ENCODE measurements around the gene NCF2. TPM values are rescaled to one million over a fixed set of nuclear protein-coding genes. Genes with fewer than 3 reads are reported as not detected.

NCF2 gene
- total and polyA plus RNA-seq, 4 experiments from 2014 or later = 2.0 to 6.9 (median 5.9) TPM

DNA sequence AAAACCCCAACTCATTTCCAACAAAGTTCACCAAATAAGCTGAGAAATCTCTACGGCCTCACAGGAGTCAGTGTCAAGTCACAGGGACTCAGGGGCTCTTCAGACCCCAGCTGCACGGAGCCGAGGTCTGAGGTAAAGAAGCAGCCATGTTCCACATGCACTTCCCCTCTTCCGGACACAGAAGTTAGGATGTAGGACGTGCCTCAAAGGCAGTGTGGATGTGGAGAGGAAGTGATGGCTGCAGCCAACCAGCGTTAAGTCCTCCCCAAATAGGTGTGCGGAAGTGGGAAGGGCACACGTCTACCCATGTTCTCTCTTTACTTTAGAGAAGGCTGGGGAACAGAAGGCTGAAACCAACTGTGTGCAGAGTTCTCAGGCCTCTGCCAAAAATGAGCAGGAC lies 14.6 kb upstream of the NCF2 start:
- POLR2A ChIA-PET (ENCODE audit: partially characterized antibody) = no interaction called here
- H3K27ac ChIP-seq (ENCODE audit: low read depth, low read length) = no peak overlapping the region
- no peaks in the 10 kb centered on the region for H3K9me3 Mint-ChIP-seq

DNA sequence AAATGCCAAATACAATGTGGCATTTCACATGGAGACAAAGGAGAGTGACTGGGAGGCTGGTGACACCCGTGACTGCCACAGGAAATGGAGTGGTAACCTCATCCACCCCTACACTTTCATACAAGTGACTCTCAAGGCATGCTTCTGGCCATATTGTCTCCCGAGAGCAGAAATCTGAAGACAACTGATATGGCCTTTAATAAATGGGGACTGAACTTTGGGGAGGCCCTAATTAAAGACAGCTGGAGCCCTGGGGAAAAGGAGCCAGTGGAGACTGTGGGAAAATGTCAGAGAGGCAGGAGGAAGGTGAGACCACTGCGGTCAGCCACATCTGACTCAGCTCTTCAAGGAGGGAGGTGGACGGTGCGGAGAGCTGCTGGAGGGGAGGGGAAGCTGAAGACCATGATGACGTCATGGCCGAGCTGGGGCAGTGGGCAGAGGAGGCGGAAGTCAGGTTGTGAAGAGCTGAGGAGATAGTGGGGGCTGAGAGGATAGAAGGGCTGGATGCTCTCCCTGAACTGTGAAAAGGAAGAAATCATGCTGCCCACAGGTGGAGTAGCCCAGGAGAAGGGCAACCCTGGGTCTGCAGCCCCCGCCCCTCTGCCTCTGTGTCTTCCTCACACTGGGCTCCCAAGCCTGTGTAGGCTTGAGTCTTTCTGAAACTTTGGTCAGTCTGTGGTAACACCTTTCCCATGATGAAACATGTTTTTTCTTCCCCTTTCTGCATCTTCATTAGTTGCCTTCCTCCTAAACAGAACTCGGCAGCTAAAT lies 14.0 kb upstream of the NCF2 start:
- Mint-ChIP-seq H3K36me3 (no peaks in the 10 kb centered on the region), H3K4me1 (no peaks in the 10 kb centered on the region), H3K4me3 (no peak overlapping the region), H3K9me3 (no peaks in the 10 kb centered on the region), H3K27me3 (peaks cover 0 to 2% of the 10 kb centered on the region in 2 donors), H3K27ac (no peak overlapping the region)
- no peaks in the 10 kb centered on the region for H3K36me3 ChIP-seq (ENCODE audit: insufficient read depth, low read length)
- ChIA-PET POLR2A (ENCODE audit: partially characterized antibody) (no interaction called here), CTCF (ENCODE audit: partially characterized antibody) (no interaction called here)
- H3K4me1 ChIP-seq (ENCODE audit: insufficient read depth, low read length) = no peaks in the 10 kb centered on the region
- no peak overlapping the region for H3K27ac ChIP-seq (ENCODE audit: low read depth, low read length)
- DNase-seq = no peak
- intact Hi-C loops (cut with micrococcal nuclease) = no loop called here
- H3K4me3 ChIP-seq (ENCODE audit: low read length in 2 of 2) = no peak overlapping the region
- no peaks in the 10 kb centered on the region for H3K9me3 ChIP-seq (ENCODE audit: control insufficient read depth in 1 of 2, low read length in 2 of 2)
- H3K27me3 ChIP-seq (ENCODE audit: insufficient read depth, low read length) = no peaks in the 10 kb centered on the region

More for the DNA sequence above, 14.6 kb upstream of the NCF2 start:
- Histone ChIP-seq H3K4me3 (ENCODE audit: low read length in 2 of 2) (no peak overlapping the region), H3K4me1 (ENCODE audit: insufficient read depth, low read length) (no peaks in the 10 kb centered on the region), H3K9me3 (ENCODE audit: control insufficient read depth in 1 of 2, low read length in 2 of 2) (no peaks in the 10 kb centered on the region), H3K36me3 (ENCODE audit: insufficient read depth, low read length) (no peaks in the 10 kb centered on the region), H3K27me3 (ENCODE audit: insufficient read depth, low read length) (no peaks in the 10 kb centered on the region)
- H3K4me3 Mint-ChIP-seq = no peak overlapping the region
- no peak for DNase-seq
- peaks cover 0 to 3% of the 10 kb centered on the region in 2 donors for H3K27me3 Mint-ChIP-seq
- intact Hi-C loops (cut with micrococcal nuclease) = no loop called here
- H3K4me1 Mint-ChIP-seq = no peaks in the 10 kb centered on the region
- H3K36me3 Mint-ChIP-seq = no peaks in the 10 kb centered on the region
- CTCF ChIA-PET (ENCODE audit: partially characterized antibody) = no interaction called here
- H3K27ac Mint-ChIP-seq = no peak overlapping the region

- no peak overlapping the region for H3K4me3 Mint-ChIP-seq
- H3K9me3 Mint-ChIP-seq = no peaks in the 10 kb centered on the region
- H3K27me3 ChIP-seq (ENCODE audit: insufficient read depth, low read length) = no peaks in the 10 kb centered on the region
- H3K27ac Mint-ChIP-seq = no peak overlapping the region
- no peak overlapping the region for H3K27ac ChIP-seq (ENCODE audit: low read depth, low read length)
- H3K4me3 ChIP-seq (ENCODE audit: low read length in 2 of 2) = no peak overlapping the region
- no peaks in the 10 kb centered on the region for H3K9me3 ChIP-seq (ENCODE audit: control insufficient read depth in 1 of 2, low read length in 2 of 2)
- H3K4me1 Mint-ChIP-seq = peaks cover 0 to 2% (median under 1%) of the 10 kb centered on the region in 4 donors
- CTCF ChIA-PET (ENCODE audit: partially characterized antibody) = interaction anchor here (1.6 kb wide), 1 partner anchor 53 kb away, joined by 3 read pairs; no protein-coding TSS in a partner anchor
- H3K36me3 ChIP-seq (ENCODE audit: insufficient read depth, low read length) = no peaks in the 10 kb centered on the region
- intact Hi-C loops (cut with micrococcal nuclease) = no loop called here
- no peaks in the 10 kb centered on the region for H3K4me1 ChIP-seq (ENCODE audit: insufficient read depth, low read length)
- H3K27me3 Mint-ChIP-seq = peaks cover 0 to 2% of the 10 kb centered on the region in 2 donors
- POLR2A ChIA-PET (ENCODE audit: partially characterized antibody) = no interaction called here
- DNase-seq = no peak
- no peaks in the 10 kb centered on the region for H3K36me3 Mint-ChIP-seq
These were observed 12.3 kb upstream of the NCF2 start for GRCh38 chr1:183602510-183602909.

- CTCF ChIA-PET (ENCODE audit: partially characterized antibody) = no interaction called here
- intact Hi-C loops (cut with micrococcal nuclease) = no loop called here
- H3K4me3 ChIP-seq (ENCODE audit: low read length in 2 of 2) = no peak overlapping the region
These were observed 10.4 kb upstream of the NCF2 start for GRCh38 chr1:183600634-183601033.

DNA sequence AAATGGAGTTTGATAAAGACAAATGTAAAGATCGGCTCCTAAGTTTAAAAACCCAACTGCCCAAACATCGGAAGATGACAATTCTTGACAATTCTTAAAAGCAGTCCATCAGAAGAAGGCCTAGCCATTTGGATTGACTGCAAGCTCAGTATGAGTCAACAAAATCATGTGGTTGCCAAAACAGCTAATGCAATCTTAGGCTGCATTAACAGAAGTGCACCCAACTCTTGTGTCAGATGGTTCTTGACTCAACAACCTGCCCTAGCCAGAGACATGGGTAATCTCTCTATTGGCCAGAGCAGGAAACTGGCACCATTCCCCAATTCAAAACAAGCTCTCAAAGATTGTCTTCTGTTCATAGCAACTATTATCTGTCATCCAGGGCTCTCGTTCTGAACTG lies 9.9 kb upstream of the NCF2 start:
- Mint-ChIP-seq H3K27ac (peak overlapping the region in 1 of 7 donors; percentile 11), H3K27me3 (peaks cover 0 to 1% of the 10 kb centered on the region in 2 donors), H3K36me3 (no peaks in the 10 kb centered on the region), H3K4me3 (no peak overlapping the region), H3K9me3 (no peaks in the 10 kb centered on the region), H3K4me1 (peaks cover 0 to 2% (median under 1%) of the 10 kb centered on the region in 4 donors)
- intact Hi-C loops (cut with micrococcal nuclease) = no loop called here
- no peak overlapping the region for H3K27ac ChIP-seq (ENCODE audit: low read depth, low read length)
- H3K4me1 ChIP-seq (ENCODE audit: insufficient read depth, low read length) = no peaks in the 10 kb centered on the region
- H3K27me3 ChIP-seq (ENCODE audit: insufficient read depth, low read length) = no peaks in the 10 kb centered on the region
- ChIA-PET POLR2A (ENCODE audit: partially characterized antibody) (interaction anchor here (0.5 kb wide), 1 partner anchor 13 kb away, joined by 3 read pairs; no protein-coding TSS in a partner anchor), CTCF (ENCODE audit: partially characterized antibody) (no interaction called here)
- no peak overlapping the region for H3K4me3 ChIP-seq (ENCODE audit: low read length in 2 of 2)
- H3K9me3 ChIP-seq (ENCODE audit: control insufficient read depth in 1 of 2, low read length in 2 of 2) = no peaks in the 10 kb centered on the region
- no peaks in the 10 kb centered on the region for H3K36me3 ChIP-seq (ENCODE audit: insufficient read depth, low read length)
- no peak for DNase-seq

More at GRCh38 chr1:183600634-183601033, 10.4 kb upstream of the NCF2 start:
- Mint-ChIP-seq H3K27ac (no peak overlapping the region), H3K9me3 (no peaks in the 10 kb centered on the region), H3K36me3 (no peaks in the 10 kb centered on the region), H3K4me1 (peaks cover 0 to 2% (median under 1%) of the 10 kb centered on the region in 4 donors), H3K4me3 (no peak overlapping the region), H3K27me3 (peaks cover 0 to 2% of the 10 kb centered on the region in 2 donors)
- H3K4me1 ChIP-seq (ENCODE audit: insufficient read depth, low read length) = no peaks in the 10 kb centered on the region
- H3K9me3 ChIP-seq (ENCODE audit: control insufficient read depth in 1 of 2, low read length in 2 of 2) = no peaks in the 10 kb centered on the region
- H3K27ac ChIP-seq (ENCODE audit: low read depth, low read length) = no peak overlapping the region
- H3K27me3 ChIP-seq (ENCODE audit: insufficient read depth, low read length) = no peaks in the 10 kb centered on the region
- DNase-seq = no peak
- POLR2A ChIA-PET (ENCODE audit: partially characterized antibody) = no interaction called here
- no peaks in the 10 kb centered on the region for H3K36me3 ChIP-seq (ENCODE audit: insufficient read depth, low read length)

DNA sequence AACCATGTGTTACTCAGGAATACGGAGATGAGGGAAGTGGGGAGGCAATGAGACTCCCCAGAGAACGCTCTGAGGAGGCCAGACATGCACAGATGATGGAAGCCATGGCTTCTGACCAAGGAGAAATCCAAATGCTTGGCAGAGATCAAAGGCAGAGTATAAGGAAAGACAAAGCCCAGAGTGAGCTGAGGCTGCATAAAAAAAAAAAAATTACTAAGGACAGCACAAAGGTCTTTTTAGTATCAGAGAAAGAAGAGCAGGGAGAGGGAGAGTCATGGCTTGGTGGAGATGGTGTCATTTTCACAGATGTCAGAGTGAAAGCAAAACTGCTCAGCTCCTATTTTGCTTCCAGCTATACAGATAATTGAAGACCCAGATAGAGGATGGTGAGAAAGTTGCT lies 8.1 kb upstream of the NCF2 start:
- Histone ChIP-seq H3K27me3 (ENCODE audit: insufficient read depth, low read length) (no peaks in the 10 kb centered on the region), H3K36me3 (ENCODE audit: insufficient read depth, low read length) (no peaks in the 10 kb centered on the region), H3K27ac (ENCODE audit: low read depth, low read length) (no peak overlapping the region), H3K4me3 (ENCODE audit: low read length in 2 of 2) (no peak overlapping the region), H3K9me3 (ENCODE audit: control insufficient read depth in 1 of 2, low read length in 2 of 2) (no peaks in the 10 kb centered on the region), H3K4me1 (ENCODE audit: insufficient read depth, low read length) (no peaks in the 10 kb centered on the region)
- peaks cover 0 to 2% (median under 1%) of the 10 kb centered on the region in 4 donors for H3K4me1 Mint-ChIP-seq
- intact Hi-C loops (cut with micrococcal nuclease) = no loop called here
- CTCF ChIA-PET (ENCODE audit: partially characterized antibody) = interaction anchor here (1.5 kb wide), 1 partner anchor 8 kb away, joined by 5 read pairs; the partner anchor contains the start of gene NCF2
- no peak overlapping the region for H3K4me3 Mint-ChIP-seq
- H3K27me3 Mint-ChIP-seq = peaks cover 3 to 4% of the 10 kb centered on the region in 2 donors
- H3K36me3 Mint-ChIP-seq = no peaks in the 10 kb centered on the region
- POLR2A ChIA-PET (ENCODE audit: partially characterized antibody) = no interaction called here
- no peak overlapping the region for H3K27ac Mint-ChIP-seq
- no peaks in the 10 kb centered on the region for H3K9me3 Mint-ChIP-seq
- no peak for DNase-seq

DNA sequence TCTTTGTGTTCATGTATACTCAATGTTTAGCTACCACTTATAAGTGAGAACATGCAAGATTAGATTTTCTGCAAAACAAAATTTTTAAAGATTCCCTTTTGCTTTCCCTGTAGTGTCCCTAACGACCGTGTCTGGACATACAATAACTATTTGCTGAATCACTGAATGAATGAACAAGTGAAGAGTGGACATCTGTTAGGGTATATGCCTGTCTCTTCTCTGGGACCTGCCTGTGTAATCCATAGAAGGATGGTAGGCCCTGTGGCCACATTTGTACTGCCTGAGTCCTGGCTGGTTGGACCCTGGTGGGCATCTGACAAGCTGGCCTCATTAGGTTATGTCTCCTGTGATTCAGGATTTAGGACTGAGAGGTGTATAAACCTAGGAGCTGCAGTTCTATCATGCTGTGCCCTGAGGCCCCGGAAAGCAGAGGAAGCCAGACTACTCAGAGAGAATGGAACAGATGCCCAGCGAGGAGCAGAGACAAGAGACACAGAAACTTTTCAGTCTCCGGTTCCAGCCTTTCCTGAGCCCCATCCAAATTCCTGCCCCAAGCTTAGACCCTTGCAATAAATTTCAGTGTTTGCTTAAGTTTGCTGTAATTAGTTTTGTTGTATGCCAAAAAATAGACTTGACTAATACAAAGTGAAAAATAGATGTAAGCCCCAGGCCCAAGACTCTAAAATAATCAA lies 7.5 kb upstream of the NCF2 start:
- Histone ChIP-seq H3K36me3 (ENCODE audit: insufficient read depth, low read length) (no peaks in the 10 kb centered on the region), H3K4me3 (ENCODE audit: low read length in 2 of 2) (no peak overlapping the region), H3K9me3 (ENCODE audit: control insufficient read depth in 1 of 2, low read length in 2 of 2) (no peaks in the 10 kb centered on the region), H3K27me3 (ENCODE audit: insufficient read depth, low read length) (no peaks in the 10 kb centered on the region), H3K27ac (ENCODE audit: low read depth, low read length) (no peak overlapping the region), H3K4me1 (ENCODE audit: insufficient read depth, low read length) (no peaks in the 10 kb centered on the region)
- DNase-seq = no peak
- H3K36me3 Mint-ChIP-seq = no peaks in the 10 kb centered on the region
- no peak overlapping the region for H3K27ac Mint-ChIP-seq
- H3K4me1 Mint-ChIP-seq = peaks cover 0 to 2% (median under 1%) of the 10 kb centered on the region in 4 donors
- H3K9me3 Mint-ChIP-seq = no peaks in the 10 kb centered on the region
- peaks cover 4 to 6% of the 10 kb centered on the region in 2 donors for H3K27me3 Mint-ChIP-seq
- no peak overlapping the region for H3K4me3 Mint-ChIP-seq
- POLR2A ChIA-PET (ENCODE audit: partially characterized antibody) = no interaction called here
- intact Hi-C loops (cut with micrococcal nuclease) = no loop called here
- CTCF ChIA-PET (ENCODE audit: partially characterized antibody) = interaction anchor here (1.5 kb wide), 1 partner anchor 8 kb away, joined by 5 read pairs; the partner anchor contains the start of gene NCF2

Measured in CD4-positive, alpha-beta memory T cell (primary cell).